OCI-LY3 (cell line): ENCODE measurements around the gene RAPGEF2.

Experiments used
- H2AFZ ChIP-seq: fragments of 200-600, 300-600 bp; shearing (Covaris generic); 2 replicates; pipeline ENCODE4 v1.6.0; 2014; ENCODE audit warnings: antibody characterized with exemption, low read depth, low read length
- H3K27ac ChIP-seq: fragments of 200-600, 300-600 bp; sonication (generic); 2 replicates; pipeline ENCODE4 v1.5.1; 2014; ENCODE audit warnings: mild to moderate bottlenecking, low read length, moderate library complexity, mixed read lengths
- H3K27me3 ChIP-seq: fragments of 200-600, 300-600 bp; sonication (generic); 2 replicates; pipeline ENCODE4 v1.6.1; 2014; ENCODE audit warnings: low read depth, low read length, mixed read lengths
- H3K36me3 ChIP-seq: fragments of 200-600, 300-600 bp; sonication (generic); replicated peaks from 2 replicates; pipeline ENCODE3; 2014; ENCODE audit warnings: low read depth, low read length, mixed read lengths
- H3K4me1 ChIP-seq: fragments of 300-600, 200-600 bp; sonication (generic); 2 replicates; pipeline ENCODE4 v1.6.1; 2014; ENCODE audit warnings: low read length, mixed read lengths
- H3K4me2 ChIP-seq: fragments of 200-600, 300-600 bp; sonication (generic); 2 replicates; pipeline ENCODE4 v1.6.1; 2014; ENCODE audit warnings: low read length, mixed read lengths
- H3K4me3 ChIP-seq: fragments of 300-600, 200-600 bp; sonication (generic); 2 replicates; pipeline ENCODE4 v1.5.1; 2014; ENCODE audit warnings: antibody characterized with exemption, mild to moderate bottlenecking, low read length, moderate library complexity
- H3K79me2 ChIP-seq: fragments of 300-600, 200-600 bp; shearing (Covaris generic); 2 replicates; pipeline ENCODE4 v1.6.1; 2014; ENCODE audit warnings: mild to moderate bottlenecking, low read length, mixed read lengths
- H3K9ac ChIP-seq: fragments of 300-600, 200-600 bp; shearing (Covaris generic); 2 replicates; pipeline ENCODE4 v1.6.0; 2014; ENCODE audit warnings: mild to moderate bottlenecking, low read length, moderate library complexity
- H3K9me3 ChIP-seq: fragments of 200-600, 300-600 bp; shearing (Covaris generic); 2 replicates; pipeline ENCODE4 v1.6.1; 2014; ENCODE audit warnings: low read length, mixed read lengths; ENCODE audit not compliant: insufficient read depth
- H4K20me1 ChIP-seq: fragments of 200-600, 300-600 bp; sonication (generic); 2 replicates; pipeline ENCODE4 v1.6.1; 2016; ENCODE audit warnings: low read length, mixed read lengths; ENCODE audit not compliant: insufficient read depth
- EZH2phosphoT487 ChIP-seq: fragments of 200-600 bp; shearing (Covaris generic); IDR thresholded peaks from 2 replicates; pipeline ENCODE4 v1.6.1; 2018; ENCODE audit warnings: antibody characterized with exemption, mixed run types, low read depth
- TF ChIP-seq, protein P1 (sequence below): fragments of 200-600, 300-600 bp; sonication (generic); IDR thresholded peaks from 2 replicates; pipeline ENCODE4 v1.5.1; 2014; ENCODE audit warnings: antibody characterized with exemption, low read length, low read depth

Gene RAPGEF2

DNA sequence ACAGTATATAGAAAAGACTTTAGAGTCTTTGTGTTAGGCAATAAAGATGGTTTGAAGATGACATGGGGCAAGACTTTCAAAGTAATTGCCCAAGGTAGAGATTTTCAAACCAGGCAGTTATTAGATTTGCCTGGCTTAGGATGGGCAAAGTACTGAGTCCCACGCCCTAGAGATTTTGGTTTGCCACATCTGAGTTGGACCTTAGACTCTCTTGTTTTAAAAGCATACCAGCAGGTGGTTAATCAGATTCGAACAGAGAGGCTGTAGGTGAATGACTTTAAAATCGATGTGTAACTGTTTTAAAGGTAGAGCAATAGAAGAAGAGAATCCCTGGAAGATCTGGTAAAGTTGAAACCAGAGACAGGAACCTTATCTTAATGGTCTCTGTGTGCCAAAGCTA, 121.5 kb downstream of the RAPGEF2 start:
- H3K9ac ChIP-seq, result no peak overlapping the region
- H3K4me1 ChIP-seq, result peaks cover 7% of the 10 kb centered on the region
- H3K36me3 ChIP-seq, result no peaks in the 10 kb centered on the region
- H3K27ac ChIP-seq, result no peak overlapping the region
- no peak overlapping the region for H2AFZ ChIP-seq
- H3K79me2 ChIP-seq, result no peaks in the 10 kb centered on the region
- H3K4me3 ChIP-seq, result no peak overlapping the region
- TF ChIP-seq EZH2phosphoT487, result no peak
- TF ChIP-seq, protein P1, sequence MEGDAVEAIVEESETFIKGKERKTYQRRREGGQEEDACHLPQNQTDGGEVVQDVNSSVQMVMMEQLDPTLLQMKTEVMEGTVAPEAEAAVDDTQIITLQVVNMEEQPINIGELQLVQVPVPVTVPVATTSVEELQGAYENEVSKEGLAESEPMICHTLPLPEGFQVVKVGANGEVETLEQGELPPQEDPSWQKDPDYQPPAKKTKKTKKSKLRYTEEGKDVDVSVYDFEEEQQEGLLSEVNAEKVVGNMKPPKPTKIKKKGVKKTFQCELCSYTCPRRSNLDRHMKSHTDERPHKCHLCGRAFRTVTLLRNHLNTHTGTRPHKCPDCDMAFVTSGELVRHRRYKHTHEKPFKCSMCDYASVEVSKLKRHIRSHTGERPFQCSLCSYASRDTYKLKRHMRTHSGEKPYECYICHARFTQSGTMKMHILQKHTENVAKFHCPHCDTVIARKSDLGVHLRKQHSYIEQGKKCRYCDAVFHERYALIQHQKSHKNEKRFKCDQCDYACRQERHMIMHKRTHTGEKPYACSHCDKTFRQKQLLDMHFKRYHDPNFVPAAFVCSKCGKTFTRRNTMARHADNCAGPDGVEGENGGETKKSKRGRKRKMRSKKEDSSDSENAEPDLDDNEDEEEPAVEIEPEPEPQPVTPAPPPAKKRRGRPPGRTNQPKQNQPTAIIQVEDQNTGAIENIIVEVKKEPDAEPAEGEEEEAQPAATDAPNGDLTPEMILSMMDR, result no peak
- no peaks in the 10 kb centered on the region for H3K27me3 ChIP-seq
- H3K4me2 ChIP-seq, result no peak overlapping the region
- H3K9me3 ChIP-seq, result no peaks in the 10 kb centered on the region
- no peaks in the 10 kb centered on the region for H4K20me1 ChIP-seq

DNA sequence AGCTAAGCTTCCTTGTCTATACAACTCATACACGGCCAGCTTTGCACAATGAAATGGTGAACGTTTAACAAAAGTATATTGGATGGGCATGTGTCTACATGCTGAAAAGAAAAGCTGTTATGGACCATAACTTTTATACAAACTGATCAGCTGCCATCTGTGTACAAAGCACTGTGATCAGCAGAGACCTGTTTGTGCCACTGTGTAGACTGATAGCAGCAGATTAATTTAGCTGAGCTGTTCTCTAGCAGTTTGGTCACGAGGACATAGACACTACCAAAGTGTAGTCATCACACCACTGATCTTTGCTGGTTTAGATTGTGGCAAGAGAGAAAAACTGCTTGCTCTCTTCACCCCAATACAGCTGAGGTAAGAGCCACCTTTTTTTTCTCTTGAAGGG, 124.5 kb downstream of the RAPGEF2 start:
- Histone ChIP-seq H3K9me3 (no peaks in the 10 kb centered on the region), H3K4me1 (no peaks in the 10 kb centered on the region), H3K27me3 (no peaks in the 10 kb centered on the region), H4K20me1 (no peaks in the 10 kb centered on the region), H2AFZ (no peak overlapping the region), H3K79me2 (no peaks in the 10 kb centered on the region), H3K4me2 (no peak overlapping the region), H3K27ac (no peak overlapping the region), H3K9ac (no peak overlapping the region), H3K4me3 (no peak overlapping the region), H3K36me3 (no peaks in the 10 kb centered on the region)
- TF ChIP-seq, protein P1, result no peak
- TF ChIP-seq EZH2phosphoT487, result no peak

DNA sequence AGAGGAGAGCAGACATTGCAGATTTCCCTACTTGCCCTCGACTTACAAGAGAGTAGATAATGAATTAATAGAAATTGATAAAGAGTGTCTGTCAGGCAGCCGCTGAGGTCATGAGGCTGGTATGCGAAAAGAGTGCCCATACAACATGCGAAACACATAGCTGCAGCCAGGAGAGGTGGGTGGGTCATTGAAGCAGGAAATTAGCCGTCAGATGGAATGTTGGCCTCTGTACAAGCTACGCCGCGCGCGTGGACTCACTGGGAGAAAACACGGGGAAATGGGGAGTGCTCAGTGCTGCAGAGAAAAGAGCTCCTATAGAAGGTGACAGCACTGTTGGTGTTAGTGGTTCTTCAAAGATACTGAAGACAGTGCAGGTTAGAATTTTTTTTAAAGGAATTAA, 125.1 kb downstream of the RAPGEF2 start:
- H4K20me1 ChIP-seq, result no peaks in the 10 kb centered on the region
- no peak overlapping the region for H2AFZ ChIP-seq
- H3K9me3 ChIP-seq, result no peaks in the 10 kb centered on the region
- no peaks in the 10 kb centered on the region for H3K4me1 ChIP-seq
- no peak overlapping the region for H3K27ac ChIP-seq
- no peak overlapping the region for H3K4me2 ChIP-seq
- H3K36me3 ChIP-seq, result no peaks in the 10 kb centered on the region
- H3K4me3 ChIP-seq, result no peak overlapping the region
- no peak overlapping the region for H3K9ac ChIP-seq
- TF ChIP-seq, protein P1, result no peak
- no peak for TF ChIP-seq EZH2phosphoT487
- H3K79me2 ChIP-seq, result no peaks in the 10 kb centered on the region
- no peaks in the 10 kb centered on the region for H3K27me3 ChIP-seq

DNA sequence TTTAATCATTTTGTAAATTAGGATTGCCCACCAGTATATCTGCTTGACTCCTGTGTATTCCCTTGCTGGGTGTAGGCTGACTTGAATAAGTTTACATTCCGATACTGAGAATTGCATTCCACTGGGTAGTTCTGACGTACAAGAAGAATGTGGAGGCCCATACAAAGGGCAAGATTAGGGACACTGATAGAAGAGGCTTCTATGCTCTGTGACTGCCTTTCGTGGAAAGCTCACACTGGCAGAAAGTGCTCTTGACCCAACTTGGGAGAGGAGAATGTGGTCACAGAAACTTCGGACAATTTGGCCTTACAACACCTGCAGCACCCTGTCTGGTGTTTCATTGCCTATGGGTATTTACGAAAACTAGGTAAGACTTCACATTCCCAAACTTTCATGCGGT, 126.3 kb downstream of the RAPGEF2 start:
- Histone ChIP-seq H3K9ac (no peak overlapping the region), H3K4me1 (no peaks in the 10 kb centered on the region), H3K9me3 (no peaks in the 10 kb centered on the region), H3K36me3 (no peaks in the 10 kb centered on the region), H3K27me3 (no peaks in the 10 kb centered on the region), H3K4me3 (no peak overlapping the region), H3K27ac (no peak overlapping the region), H3K79me2 (no peaks in the 10 kb centered on the region), H3K4me2 (no peak overlapping the region), H2AFZ (no peak overlapping the region), H4K20me1 (no peaks in the 10 kb centered on the region)
- no peak for TF ChIP-seq EZH2phosphoT487
- TF ChIP-seq, protein P1, result no peak
